Right lobe of liver (tissue), 6 donors: Measurements from ENCODE around the gene ZNF543. TPM values are rescaled to one million over a fixed set of nuclear protein-coding genes. Genes with fewer than 3 reads are reported as not detected.

Experiments used
- ATAC-seq, 4 donors: fragments of 200-7000 bp; cut with Tn5 transposase; one replicate each; pipeline ENCODE4 v1.9.1; 2020; ENCODE audit warnings: mild to moderate bottlenecking in 4 of 4, moderate library complexity in 4 of 4
- DNase-seq, 3 donors: peaks; one replicate each; pipeline ENCODE4 v3.0.0-alpha.2; 2020
- H3K27ac ChIP-seq, 3 donors: fragments of 200-600 bp; one replicate each; pipeline ENCODE4 v1.8.0; 2022
- H3K27me3 ChIP-seq, 2 donors: fragments of 200-600 bp; one replicate each; pipeline ENCODE4 v1.8.0; 2022
- H3K36me3 ChIP-seq, 4 donors: fragments of 200-600 bp; sonication (generic) in 1 of 4; one replicate each; pipeline versions ENCODE4 v1.5.1 to v1.8.0; 2017 to 2022; ENCODE audit warnings: control low read depth in 1 of 4
- H3K4me1 ChIP-seq, 4 donors: fragments of 200-600 bp; sonication (generic) in 1 of 4; one replicate each; pipeline versions ENCODE4 v1.5.1 to v1.8.0; 2017 to 2022; ENCODE audit warnings: control low read depth in 1 of 4
- H3K4me3 ChIP-seq, 3 donors: fragments of 200-600 bp; one replicate each; pipeline ENCODE4 v1.8.0; 2022
- H3K9me3 ChIP-seq, 4 donors: fragments of 200-600 bp; sonication (generic) in 1 of 4; one replicate each; pipeline versions ENCODE4 v1.5.1 to v1.8.0; 2017 to 2022; ENCODE audit warnings: control low read depth in 1 of 4
- CTCF ChIP-seq, 4 donors: fragments of 200-600 bp in 3 of 4; fragments of 450-650 bp in 1 of 4; IDR thresholded peaks; one replicate each; pipeline versions ENCODE4 v1.5.1 to v1.8.0; 2016 to 2022; ENCODE audit warnings: antibody characterized with exemption in 4 of 4, mild to moderate bottlenecking in 2 of 4
- POLR2A ChIP-seq: fragments of 450-650 bp; IDR thresholded peaks from one replicate; pipeline ENCODE4 v1.6.1; 2017; ENCODE audit warnings: antibody characterized with exemption, mild to moderate bottlenecking
- WGBS: methylation state at CpG from one replicate; pipeline ENCODE4 v1.1.6; 2018; ENCODE audit warnings: low coverage, low lambda C conversion rate; ENCODE audit not compliant: insufficient coverage; ENCODE audit errors: missing lambda C conversion rate; 5-methylcytosine and 5-hydroxymethylcytosine counted together
- intact Hi-C, 2 donors: fragments of 100-400 bp; cut with DNase I; formaldehyde crosslinking; loops; one replicate each; pipeline versions ENCODE4 v1.11.2 to v1.14.1; 2022
- total RNA-seq, 6 experiments: library from RNA; depleted of rRNA in 2 of 6; stranded (reverse); fragments of >200 nt in 2 of 6; fragmentation: NEBNext Ultra II Directional in 3 of 6; extraction: Animal tissue kit (Norgen Biotek cat#: 25700) in 3 of 6; gene quantifications; one replicate each; pipeline versions ENCODE4 v1.1.0 to v1.2.4, GENCODE V29; 2016 to 2023
- donor health status: DM: no; HTN: yes; CAD: no.
- donor health status: DM: no; HTN: no; CAD: no.
- donor health status: DM: no; HTN: no; CAD: no.
- donor health status: DM: no; HTN: yes; CAD: no.
- donor health status: DM: no; HTN: yes; CAD: no.

Gene ZNF543
- total RNA-seq, 6 experiments from 2014 or later, result 1.9 to 2.7 (median 2.4) TPM

GRCh38 chr19:57376151-57376550, 55.9 kb downstream of the ZNF543 start:
- intact Hi-C loops, result no loop called here
- Histone ChIP-seq H3K27ac (no peak overlapping the region), H3K4me3 (no peak overlapping the region), H3K27me3 (no peaks in the 10 kb centered on the region), H3K36me3 (peaks cover 0 to 17% (median 0%) of the 10 kb centered on the region in 4 donors), H3K9me3 (peaks cover 0 to 17% (median 5%) of the 10 kb centered on the region in 4 donors), H3K4me1 (no peaks in the 10 kb centered on the region)
- DNase-seq, result no peak
- ATAC-seq, result no peak
- TF ChIP-seq CTCF (IDR thresholded peaks at IDR 0.05) (no peak), POLR2A (no peak)
- whole genome bisulfite sequencing, result 100% methylated on average over 3 of the region's 6 CpGs

- TF ChIP-seq POLR2A (no peak), CTCF (IDR thresholded peaks at IDR 0.05) (no peak)
- Histone ChIP-seq H3K27me3 (no peaks in the 10 kb centered on the region), H3K36me3 (peaks cover 0 to 16% (median 0%) of the 10 kb centered on the region in 4 donors), H3K27ac (no peak overlapping the region), H3K4me3 (no peak overlapping the region), H3K9me3 (peaks cover 0 to 17% (median 5%) of the 10 kb centered on the region in 4 donors), H3K4me1 (no peaks in the 10 kb centered on the region)
- 93% methylated on average over 3 of the region's 3 CpGs for WGBS
- ATAC-seq (no peak), DNase-seq (no peak)
- intact Hi-C loops, result no loop called here
Observed at GRCh38 chr19:57377498-57378146, 57.4 kb downstream of the ZNF543 start.

Other genes with a start within 250 kb of the ZNF543 start
- gene USP29, start 200.5 kb upstream of the ZNF543 start, total RNA-seq, result not detected
- gene ZIM3, start 175.3 kb upstream of the ZNF543 start, total RNA-seq, result not detected
- gene DUXA, start 153.0 kb upstream of the ZNF543 start, total RNA-seq, result not detected
- gene ZNF264, start 129.0 kb upstream of the ZNF543 start, total RNA-seq, result 10 to 100 TPM in 5 of 6 experiments, 1 to 10 TPM in 1; 9.9 to 14.4 (median 12.1) TPM
- 1 to 10 TPM in 1 of 6 experiments, under 1 TPM in 3, not detected in 2; 0.53 to 1.1 (median 0.77) TPM for gene AURKC, start 89.4 kb upstream of the ZNF543 start, total RNA-seq
- 1 to 10 TPM; 3.9 to 6.3 (median 5.5) TPM for gene ZNF805, start 79.8 kb upstream of the ZNF543 start, total RNA-seq
- 10 to 100 TPM; 15.7 to 24.2 (median 21.8) TPM for gene ZNF460, start 40.0 kb upstream of the ZNF543 start, total RNA-seq
- 1 to 10 TPM; 1.5 to 2.8 (median 2.1) TPM for gene ZNF304, start 30.8 kb downstream of the ZNF543 start, total RNA-seq
- 10 to 100 TPM in 1 of 6 experiments, 1 to 10 TPM in 5; 1.1 to 10.8 (median 3.1) TPM for gene TRAPPC2B, start 43.1 kb downstream of the ZNF543 start, total RNA-seq
- gene ZNF547, start 43.1 kb downstream of the ZNF543 start, total RNA-seq, result 1 to 10 TPM in 2 of 6 experiments, under 1 TPM in 4; 0.31 to 1.6 (median 0.93) TPM
- 1 to 10 TPM; 2.3 to 7.0 (median 4.8) TPM for gene ZNF548, start 69.4 kb downstream of the ZNF543 start, total RNA-seq
- gene ZNF17, start 90.7 kb downstream of the ZNF543 start, total RNA-seq, result 1 to 10 TPM; 1.8 to 4.6 (median 3.4) TPM
- gene ZNF749, start 114.9 kb downstream of the ZNF543 start, total RNA-seq, result 1 to 10 TPM; 2.2 to 6.0 (median 3.8) TPM
- under 1 TPM; 0.11 to 0.48 (median 0.19) TPM for gene VN1R1, start 136.7 kb downstream of the ZNF543 start, total RNA-seq
- 1 to 10 TPM; 1.7 to 4.8 (median 2.6) TPM for gene ZNF772, start 157.1 kb downstream of the ZNF543 start, total RNA-seq
- 1 to 10 TPM; 2.4 to 4.7 (median 3.4) TPM for gene ZNF419, start 167.3 kb downstream of the ZNF543 start, total RNA-seq
- 1 to 10 TPM; 1.3 to 4.1 (median 2.2) TPM for gene ZNF773, start 179.5 kb downstream of the ZNF543 start, total RNA-seq
- 1 to 10 TPM in 2 of 6 experiments, under 1 TPM in 4; 0.61 to 1.8 (median 0.90) TPM for gene ZNF549, start 206.9 kb downstream of the ZNF543 start, total RNA-seq
- gene ZNF550, start 239.4 kb downstream of the ZNF543 start, total RNA-seq, result 1 to 10 TPM in 5 of 6 experiments, under 1 TPM in 1; 0.92 to 6.9 (median 2.5) TPM